Type B pancreatic cell (in vitro differentiated cells): ENCODE measurements around the gene MALSU1. TPM values are rescaled to one million over a fixed set of nuclear protein-coding genes. Genes with fewer than 3 reads are reported as not detected.
"Not testable (repeated sequence)": the region's sequence is repeated elsewhere in the genome, so short reads cannot be mapped to it uniquely, and the experiment has no call there.

Experiments used
- DNase-seq: peaks from one replicate; pipeline ENCODE4 v3.0.0; 2021; ENCODE audit warnings: mixed read lengths; ENCODE audit not compliant: unreplicated experiment; ENCODE audit errors: extremely low spot score
- H3K27ac Mint-ChIP-seq: 2 replicates; pipeline ENCODE4 v1.8.0; 2021; ENCODE audit warnings: mild to moderate bottlenecking, mixed read lengths
- H3K27me3 Mint-ChIP-seq: 2 replicates; pipeline ENCODE4 v1.8.0; 2021; ENCODE audit warnings: mixed read lengths
- H3K36me3 Mint-ChIP-seq: 2 replicates; pipeline ENCODE4 v1.8.0; 2021; ENCODE audit warnings: mixed read lengths
- H3K4me1 Mint-ChIP-seq: one replicate; pipeline ENCODE4 v1.8.0; 2021; ENCODE audit warnings: mixed read lengths; ENCODE audit not compliant: unreplicated experiment
- H3K4me3 Mint-ChIP-seq: 2 replicates; pipeline ENCODE4 v1.8.0; 2021; ENCODE audit warnings: mild to moderate bottlenecking, mixed read lengths
- H3K9me3 Mint-ChIP-seq: 2 replicates; pipeline ENCODE4 v1.8.0; 2021; ENCODE audit warnings: mixed read lengths
- total RNA-seq: library from RNA; stranded (reverse); gene quantifications from 2 replicates; pipeline ENCODE4 v1.2.1, GENCODE V29; 2021; ENCODE audit warnings: low replicate concordance
- TF ChIP-seq, protein P1 (sequence below): fragments of 200-600 bp; sonication (generic); conservative IDR thresholded peaks from 2 replicates; pipeline ENCODE4 v1.5.0; 2021; ENCODE audit warnings: antibody characterized with exemption, mild to moderate bottlenecking

Gene MALSU1
- total RNA-seq, 1 donor from 2014 or later = 50.5 TPM

- TF ChIP-seq, protein P1, sequence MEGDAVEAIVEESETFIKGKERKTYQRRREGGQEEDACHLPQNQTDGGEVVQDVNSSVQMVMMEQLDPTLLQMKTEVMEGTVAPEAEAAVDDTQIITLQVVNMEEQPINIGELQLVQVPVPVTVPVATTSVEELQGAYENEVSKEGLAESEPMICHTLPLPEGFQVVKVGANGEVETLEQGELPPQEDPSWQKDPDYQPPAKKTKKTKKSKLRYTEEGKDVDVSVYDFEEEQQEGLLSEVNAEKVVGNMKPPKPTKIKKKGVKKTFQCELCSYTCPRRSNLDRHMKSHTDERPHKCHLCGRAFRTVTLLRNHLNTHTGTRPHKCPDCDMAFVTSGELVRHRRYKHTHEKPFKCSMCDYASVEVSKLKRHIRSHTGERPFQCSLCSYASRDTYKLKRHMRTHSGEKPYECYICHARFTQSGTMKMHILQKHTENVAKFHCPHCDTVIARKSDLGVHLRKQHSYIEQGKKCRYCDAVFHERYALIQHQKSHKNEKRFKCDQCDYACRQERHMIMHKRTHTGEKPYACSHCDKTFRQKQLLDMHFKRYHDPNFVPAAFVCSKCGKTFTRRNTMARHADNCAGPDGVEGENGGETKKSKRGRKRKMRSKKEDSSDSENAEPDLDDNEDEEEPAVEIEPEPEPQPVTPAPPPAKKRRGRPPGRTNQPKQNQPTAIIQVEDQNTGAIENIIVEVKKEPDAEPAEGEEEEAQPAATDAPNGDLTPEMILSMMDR = no peak
- Mint-ChIP-seq H3K4me1 (peaks cover 7% of the 10 kb centered on the region), H3K36me3 (peaks cover 41% of the 10 kb centered on the region), H3K4me3 (no peak overlapping the region), H3K27ac (no peak overlapping the region), H3K27me3 (no peaks in the 10 kb centered on the region), H3K9me3 (no peaks in the 10 kb centered on the region)
- DNase-seq = no peak
These were observed 9.6 kb downstream of the MALSU1 start for GRCh38 chr7:23308754-23309153.

DNA sequence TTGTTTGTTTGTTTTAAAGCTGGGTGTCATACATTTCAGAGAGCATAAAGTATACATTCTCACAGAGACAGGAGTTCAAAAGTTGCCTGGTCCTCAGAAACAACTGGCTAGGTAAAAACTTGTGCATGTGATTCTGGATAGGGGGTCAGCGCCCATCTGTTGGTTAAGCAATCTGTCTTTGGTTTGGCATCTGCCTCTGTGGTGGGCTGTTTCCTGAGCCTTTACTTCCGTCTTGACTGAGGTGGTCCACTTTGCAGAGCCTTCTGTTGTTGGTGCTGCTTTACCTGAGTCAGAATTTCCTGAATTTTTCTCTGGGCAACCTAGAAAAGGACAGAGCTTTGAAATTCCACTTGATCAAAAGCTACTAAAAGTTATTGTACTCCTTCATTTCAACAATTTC is 13.0 kb downstream of the MALSU1 start:
- not testable (repeated sequence) for H3K4me1 Mint-ChIP-seq, H3K4me3 Mint-ChIP-seq, H3K9me3 Mint-ChIP-seq, H3K27me3 Mint-ChIP-seq, DNase-seq
- peaks cover 26% of the 10 kb centered on the region for H3K36me3 Mint-ChIP-seq
- peak overlapping the region; percentile 46 for H3K27ac Mint-ChIP-seq

- Mint-ChIP-seq H3K27ac (no peak overlapping the region), H3K27me3 (no peaks in the 10 kb centered on the region), H3K4me3 (no peak overlapping the region), H3K9me3 (no peaks in the 10 kb centered on the region), H3K36me3 (peaks cover 38% of the 10 kb centered on the region), H3K4me1 (no peaks in the 10 kb centered on the region)
- no peak for DNase-seq
- TF ChIP-seq, protein P1 = no peak
These were observed 16.2 kb downstream of the MALSU1 start for GRCh38 chr7:23315366-23315765.

- no peak overlapping the region for H3K27ac Mint-ChIP-seq
- H3K36me3 Mint-ChIP-seq = peaks cover 45% of the 10 kb centered on the region
- no peaks in the 10 kb centered on the region for H3K27me3 Mint-ChIP-seq
- TF ChIP-seq, protein P1 = no peak
- H3K4me3 Mint-ChIP-seq = no peak overlapping the region
- H3K4me1 Mint-ChIP-seq = peaks cover 10% of the 10 kb centered on the region
- DNase-seq = no peak
- H3K9me3 Mint-ChIP-seq = no peaks in the 10 kb centered on the region
These were observed 32.0 kb downstream of the MALSU1 start for GRCh38 chr7:23331132-23331531.

GRCh38 chr7:23332193-23332592 is 33.1 kb downstream of the MALSU1 start:
- DNase-seq = no peak
- Mint-ChIP-seq H3K9me3 (no peaks in the 10 kb centered on the region), H3K27ac (no peak overlapping the region), H3K27me3 (no peaks in the 10 kb centered on the region), H3K36me3 (peaks cover 46% of the 10 kb centered on the region), H3K4me3 (no peak overlapping the region), H3K4me1 (peaks cover 10% of the 10 kb centered on the region)
- TF ChIP-seq, protein P1 = no peak

- TF ChIP-seq, protein P1 = no peak
- no peak overlapping the region for H3K27ac Mint-ChIP-seq
These were observed 33.9 kb downstream of the MALSU1 start for GRCh38 chr7:23332910-23333612.

More at GRCh38 chr7:23332910-23333612, 33.9 kb downstream of the MALSU1 start:
- Mint-ChIP-seq H3K36me3 (peaks cover 47% of the 10 kb centered on the region), H3K9me3 (no peaks in the 10 kb centered on the region), H3K27me3 (no peaks in the 10 kb centered on the region), H3K4me3 (no peak overlapping the region), H3K4me1 (peaks cover 10% of the 10 kb centered on the region)
- DNase-seq = no peak
